Activated CD4-positive, alpha-beta T cell treated with anti-CD3 and anti-CD28 coated beads for 4 hours (primary cell): ENCODE results near the gene ARID3A.

Experiments
- DNase-seq, 2 donors: peaks; one replicate each; pipeline ENCODE4 v3.0.0-alpha.2; 2020

Gene ARID3A

GRCh38 chr19:964761-965694 is 39.2 kb downstream of the ARID3A start:
- no peak for DNase-seq

DNA sequence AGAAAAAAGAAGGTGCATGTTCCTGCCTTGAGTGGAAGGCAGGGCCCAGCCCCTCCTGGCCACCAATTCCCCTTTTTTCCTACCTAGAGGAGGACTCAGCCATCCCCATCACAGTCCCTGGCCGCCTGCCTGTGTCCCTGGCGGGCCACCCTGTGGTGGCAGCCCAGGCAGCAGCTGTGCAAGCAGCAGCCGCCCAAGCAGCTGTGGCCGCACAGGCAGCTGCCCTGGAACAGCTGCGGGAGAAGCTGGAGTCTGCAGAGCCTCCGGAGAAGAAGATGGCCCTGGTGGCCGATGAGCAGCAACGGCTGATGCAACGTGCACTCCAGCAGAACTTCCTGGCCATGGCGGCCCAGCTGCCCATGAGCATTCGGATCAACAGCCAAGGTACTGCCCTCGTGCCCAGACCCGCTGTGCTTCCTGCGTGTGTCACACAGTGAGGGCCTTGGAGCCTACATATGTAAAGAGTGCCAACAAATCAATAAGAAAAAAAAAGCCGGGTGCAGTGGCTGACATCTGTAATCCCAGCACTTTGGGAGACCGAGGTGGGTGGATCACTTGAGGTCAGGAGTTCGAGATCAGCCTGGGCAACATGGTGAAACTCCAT is 40.8 kb downstream of the ARID3A start:
- DNase-seq = no peak

GRCh38 chr19:970695-971094 is 44.9 kb downstream of the ARID3A start:
- DNase-seq = no peak

DNA sequence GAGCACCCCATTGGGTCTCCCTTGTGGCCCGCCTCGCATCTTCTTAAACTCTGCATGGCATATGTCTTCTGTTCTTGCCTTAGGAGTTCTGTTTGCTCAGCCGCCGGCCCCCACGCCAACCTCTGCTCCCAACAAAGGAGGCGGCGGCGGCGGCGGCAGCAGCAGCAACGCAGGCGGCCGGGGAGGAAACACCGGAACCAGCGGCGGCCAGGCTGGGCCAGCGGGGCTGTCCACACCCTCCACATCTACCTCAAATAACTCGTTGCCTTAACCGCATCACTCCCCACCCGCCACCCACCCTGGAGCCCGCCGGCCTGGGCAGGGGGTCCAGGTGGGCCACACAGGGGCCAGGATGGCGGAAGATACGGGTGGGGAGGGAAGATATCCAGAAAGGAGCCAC is 46.0 kb downstream of the ARID3A start:
- no peak for DNase-seq

- DNase-seq = no peak
These were observed 46.4 kb downstream of the ARID3A start for GRCh38 chr19:972281-972680.

- no peak for DNase-seq
These were observed 48.1 kb downstream of the ARID3A start for GRCh38 chr19:973726-974563.

GRCh38 chr19:974564-975257 is 48.9 kb downstream of the ARID3A start:
- DNase-seq = no peak

DNA sequence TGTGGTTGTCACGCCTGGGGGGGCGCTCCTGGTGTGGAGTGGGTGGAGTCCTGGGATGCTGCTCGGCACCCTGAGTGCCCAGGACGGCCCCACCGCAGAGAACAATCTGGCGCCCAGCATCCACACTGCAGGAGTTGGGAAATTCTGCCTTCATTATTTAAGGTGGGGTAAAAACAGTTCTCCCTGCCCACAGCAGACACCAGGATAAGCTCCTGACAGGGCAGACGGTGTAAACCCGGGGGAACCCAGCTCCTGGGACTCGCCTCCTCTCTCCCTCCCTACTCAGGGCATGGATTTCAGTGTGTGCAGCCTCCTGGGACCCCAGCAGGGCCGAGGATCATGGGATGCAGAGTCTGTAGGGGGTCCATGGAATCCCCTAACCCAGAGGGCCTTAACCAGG is 50.6 kb downstream of the ARID3A start:
- DNase-seq = no peak

- DNase-seq = no peak
These were observed 51.2 kb downstream of the ARID3A start for GRCh38 chr19:977058-977464.

DNA sequence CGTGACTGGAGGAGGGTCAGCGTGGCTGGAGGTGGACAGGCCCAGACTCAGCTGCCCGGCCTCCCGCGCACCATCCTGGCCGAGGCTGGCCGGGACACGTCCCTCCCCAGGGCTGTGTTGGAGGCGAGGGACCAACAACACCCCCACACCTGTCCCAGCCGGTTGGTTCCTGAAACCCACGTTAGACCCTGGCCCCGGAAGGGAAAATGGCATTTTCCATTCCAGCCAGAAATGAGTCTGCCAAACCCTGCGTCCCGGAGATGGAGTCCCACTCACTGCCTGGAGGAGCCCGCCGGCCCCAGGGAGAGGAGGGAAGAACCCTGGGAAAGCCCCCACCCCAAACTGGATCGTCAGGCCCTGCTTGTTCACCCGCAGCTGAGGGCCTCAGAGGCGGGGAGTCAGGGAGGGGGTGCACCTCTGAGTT is 53.5 kb downstream of the ARID3A start:
- no peak for DNase-seq

GRCh38 chr19:980133-980998 is 54.5 kb downstream of the ARID3A start:
- no peak for DNase-seq

DNA sequence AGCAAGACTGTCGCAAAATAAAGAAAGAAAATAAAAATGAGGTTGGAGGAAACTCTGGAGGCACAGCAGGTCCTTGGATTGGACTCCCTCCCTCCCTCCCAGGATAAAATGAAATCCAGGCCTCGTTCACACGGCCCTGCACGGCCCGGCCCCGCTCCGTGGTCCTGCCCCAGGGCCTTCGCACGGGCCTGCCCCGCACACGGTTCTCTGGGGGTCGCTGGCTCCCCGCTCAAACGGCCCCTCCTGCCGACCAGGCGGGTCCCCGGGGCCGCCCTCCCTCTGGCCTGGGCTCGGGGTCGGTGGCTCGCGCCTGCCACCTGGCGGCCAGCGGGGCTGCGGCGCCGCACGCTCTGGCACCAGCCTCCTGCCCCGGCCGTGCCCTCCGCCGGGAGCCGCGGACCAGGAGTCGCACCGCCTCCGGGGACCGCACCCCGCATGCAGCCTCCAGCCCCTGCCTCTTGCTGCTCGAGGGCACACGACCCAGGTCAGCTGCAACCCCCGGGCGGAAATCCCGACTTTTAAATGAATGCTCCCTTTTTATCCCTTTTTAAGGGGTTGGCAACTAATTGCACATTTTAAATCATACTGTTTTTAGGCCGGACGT is 56.8 kb downstream of the ARID3A start:
- DNase-seq = peak; percentile 69 to 72

- peak; percentile 87 to 89 for DNase-seq
These were observed 58.5 kb downstream of the ARID3A start, which contains the start of gene WDR18 for GRCh38 chr19:984165-984967. Gene WDR18 (plus strand): TSS chr19:984345. CDS start chr19:984354, 9 bp downstream.

- no peak for DNase-seq
These were observed 60.2 kb downstream of the ARID3A start for GRCh38 chr19:986083-986482.

GRCh38 chr19:988081-988480 is 62.2 kb downstream of the ARID3A start:
- DNase-seq = no peak

GRCh38 chr19:988510-988909 is 62.7 kb downstream of the ARID3A start:
- no peak for DNase-seq

- DNase-seq = no peak
These were observed 63.7 kb downstream of the ARID3A start for GRCh38 chr19:989381-990081.

GRCh38 chr19:990119-990571 is 64.3 kb downstream of the ARID3A start:
- no peak for DNase-seq

DNA sequence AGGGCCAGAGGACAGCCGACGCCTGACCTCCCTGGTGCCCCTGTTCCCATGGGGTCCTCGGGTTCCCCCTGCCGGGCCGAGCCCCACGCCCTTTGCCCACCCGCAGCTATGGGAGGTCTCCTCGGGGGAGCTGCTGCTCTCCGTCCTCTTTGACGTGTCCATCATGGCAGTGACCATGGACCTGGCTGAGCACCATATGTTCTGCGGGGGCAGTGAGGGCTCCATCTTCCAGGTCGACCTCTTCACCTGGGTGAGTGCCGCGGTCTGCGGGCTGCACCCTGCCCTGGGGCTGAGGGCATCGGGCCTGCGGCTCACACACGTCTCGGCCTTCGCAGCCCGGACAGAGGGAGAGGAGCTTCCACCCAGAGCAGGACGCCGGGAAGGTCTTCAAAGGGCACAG is 64.9 kb downstream of the ARID3A start:
- no peak for DNase-seq
